ENCODE measurements around the gene KASH5.

Gene KASH5

DNA sequence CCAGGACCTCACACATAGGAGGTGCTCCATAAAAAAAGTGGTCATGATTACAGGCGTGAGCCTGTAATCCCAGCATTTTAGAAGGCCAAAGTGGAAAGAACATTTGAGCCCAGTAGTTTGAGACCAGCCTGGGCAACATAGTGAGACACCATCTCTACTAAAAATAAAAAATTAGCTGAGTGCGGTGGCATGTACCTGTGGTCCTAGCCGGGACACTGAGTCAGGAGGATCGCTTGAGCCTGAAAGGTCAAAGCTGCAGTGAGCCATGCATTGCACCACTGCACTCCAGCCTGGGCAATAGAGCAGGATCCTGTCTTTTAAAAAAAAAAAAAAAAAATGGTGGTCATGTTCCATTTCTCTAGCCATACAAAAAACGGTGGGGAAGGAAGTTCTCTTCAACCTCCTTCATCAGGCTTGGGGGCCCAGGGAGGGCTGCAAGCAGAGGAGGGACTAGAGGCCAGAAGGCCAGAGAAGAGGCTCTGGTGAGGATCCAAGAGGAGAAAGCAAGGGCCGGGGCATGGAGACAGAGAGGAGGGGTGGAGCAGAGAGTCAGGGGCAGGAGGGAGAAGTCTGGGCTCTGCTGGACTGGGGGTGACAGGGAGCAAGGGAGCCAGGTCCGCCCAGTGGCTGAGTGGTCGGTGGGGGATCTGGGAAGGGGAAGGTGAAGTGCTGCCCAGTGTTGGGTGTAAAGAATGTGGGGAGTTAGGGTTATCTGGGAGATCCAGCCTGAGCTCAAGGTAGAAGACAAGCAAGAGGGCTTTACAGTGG is 8.9 kb downstream of the KASH5 start:
- DNase-seq (ENCODE audit: low read depth), result no peak

GRCh38 chr19:49398001-49398615 is 10.1 kb downstream of the KASH5 start:
- no peak for DNase-seq (ENCODE audit: low read depth)

- no peak for DNase-seq (ENCODE audit: low read depth)
Observed at GRCh38 chr19:49398931-49399330, 10.9 kb downstream of the KASH5 start.

- peak; percentile 7 for DNase-seq (ENCODE audit: low read depth)
Observed at GRCh38 chr19:49400029-49400428, 12.0 kb downstream of the KASH5 start.

- peak; percentile 45 for DNase-seq (ENCODE audit: low read depth)
Observed at GRCh38 chr19:49403404-49404187, 15.5 kb downstream of the KASH5 start.

- no peak for DNase-seq (ENCODE audit: low read depth)
Observed at GRCh38 chr19:49407079-49407478, 19.0 kb downstream of the KASH5 start.

DNA sequence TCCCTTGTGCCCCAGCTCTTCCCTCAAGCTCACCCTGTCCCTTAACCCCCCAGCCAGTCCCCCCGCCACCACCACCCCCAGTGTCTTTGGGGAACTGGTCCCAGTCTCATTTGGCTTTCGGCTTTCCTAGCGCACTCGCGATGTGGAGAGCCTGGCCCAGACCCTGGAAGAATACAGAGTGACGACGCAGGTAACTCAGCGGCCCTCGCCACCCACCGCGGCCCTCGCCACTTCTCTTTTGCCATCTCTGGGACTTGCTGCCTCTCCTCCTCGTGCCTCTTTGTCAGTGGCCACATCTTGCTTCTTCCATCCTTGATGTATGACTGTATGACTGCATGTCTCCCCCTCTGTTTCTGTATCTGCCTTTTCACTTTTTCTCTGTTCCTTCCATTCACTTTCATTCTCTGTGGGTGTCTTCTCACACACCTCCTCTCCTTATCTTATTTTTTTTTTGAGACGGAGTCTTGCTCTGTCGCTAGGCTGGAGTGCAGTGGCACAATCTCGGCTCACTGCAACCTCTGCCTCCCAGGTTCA is 19.5 kb downstream of the KASH5 start:
- no peak for DNase-seq (ENCODE audit: low read depth)

- DNase-seq (ENCODE audit: low read depth), result no peak
Observed at GRCh38 chr19:49408816-49409440, 20.9 kb downstream of the KASH5 start.

DNA sequence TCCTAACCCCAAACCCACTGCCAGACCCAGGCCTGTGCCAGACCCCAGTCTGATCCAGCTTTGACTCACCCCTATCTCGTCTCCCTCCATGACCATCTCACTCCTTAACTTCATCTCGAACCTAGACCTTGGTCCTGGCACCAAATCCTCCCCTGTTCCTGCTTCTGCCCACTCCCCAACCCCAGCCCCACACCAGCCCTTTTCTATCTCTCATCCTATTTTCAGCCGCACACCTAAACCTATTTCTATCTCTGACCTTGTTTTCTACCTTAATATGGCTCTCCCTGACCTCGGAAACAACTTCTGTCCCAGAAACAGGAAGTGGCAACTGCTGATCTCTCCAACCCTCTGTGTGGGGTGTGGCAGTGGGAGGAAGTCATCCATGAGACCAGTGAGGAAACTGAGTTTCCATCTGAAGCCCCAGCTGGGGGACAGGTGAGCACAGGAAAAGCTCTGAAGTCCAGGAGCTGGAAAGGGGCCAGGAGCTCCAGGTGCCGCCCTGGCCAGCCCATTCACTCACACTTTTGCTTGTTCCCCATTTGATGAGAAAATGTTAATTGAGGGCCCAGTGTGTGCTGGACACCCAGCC is 21.5 kb downstream of the KASH5 start:
- DNase-seq (ENCODE audit: low read depth), result no peak

- no peak for DNase-seq (ENCODE audit: low read depth)
Observed at GRCh38 chr19:49411681-49412326, 23.8 kb downstream of the KASH5 start.

GRCh38 chr19:49413348-49413747 is 25.3 kb downstream of the KASH5 start:
- no peak for DNase-seq (ENCODE audit: low read depth)

GRCh38 chr19:49414256-49414655 is 26.2 kb downstream of the KASH5 start:
- no peak for DNase-seq (ENCODE audit: low read depth)

DNA sequence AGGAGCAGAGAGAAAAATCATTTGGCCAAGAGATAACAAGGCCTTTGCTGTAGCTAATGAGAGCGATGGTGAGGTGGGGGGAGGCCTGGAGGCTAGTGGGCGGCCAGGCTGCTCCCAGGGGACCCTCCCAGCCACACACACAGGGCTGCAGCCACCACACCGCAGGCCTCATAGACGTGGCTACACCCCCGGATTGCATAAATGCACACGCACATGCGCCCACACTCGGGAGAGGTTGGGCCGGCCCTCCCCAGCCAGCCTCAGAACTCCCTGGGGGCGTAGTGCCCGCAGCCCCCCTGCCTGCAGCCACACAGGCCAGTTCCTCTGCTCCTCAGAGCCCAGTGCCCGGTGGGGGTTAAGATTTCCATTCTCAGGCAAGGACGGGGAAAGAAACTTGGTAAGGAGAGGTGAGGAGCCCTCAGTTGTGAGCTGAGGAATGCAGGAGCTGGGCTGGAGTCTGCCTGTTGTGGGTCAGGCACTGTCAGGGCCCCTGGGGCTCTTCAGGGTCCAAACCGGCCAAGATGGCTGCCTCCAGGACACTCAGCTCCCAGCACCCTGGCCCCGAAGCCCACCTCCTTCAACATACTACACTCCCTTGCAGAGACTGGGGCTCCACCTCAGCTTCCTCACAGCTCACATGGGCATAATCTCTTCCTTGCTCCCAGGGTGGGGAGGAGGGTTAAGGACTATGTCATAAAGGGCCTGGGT is 27.2 kb downstream of the KASH5 start:
- no peak for DNase-seq (ENCODE audit: low read depth)

GRCh38 chr19:49415810-49416200 is 27.8 kb downstream of the KASH5 start:
- no peak for DNase-seq (ENCODE audit: low read depth)

DNA sequence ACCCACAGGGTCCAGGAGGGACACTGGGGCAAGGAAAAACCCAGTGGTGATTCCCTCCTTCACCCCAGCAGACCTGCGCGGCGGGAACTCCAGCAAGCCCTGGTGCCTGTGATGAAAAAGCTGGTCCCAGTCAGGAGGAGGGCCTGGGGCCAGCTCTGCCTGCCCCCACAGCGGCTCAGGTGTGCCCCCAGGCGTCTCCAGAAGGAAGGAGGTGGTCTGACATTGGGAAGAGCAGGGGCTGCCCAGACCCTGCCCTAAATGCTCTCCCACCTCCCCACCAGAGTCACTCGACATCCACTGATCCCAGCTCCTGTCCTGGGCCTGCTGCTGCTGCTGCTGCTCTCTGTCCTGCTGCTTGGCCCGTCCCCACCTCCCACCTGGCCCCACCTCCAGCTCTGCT is 29.0 kb downstream of the KASH5 start:
- no peak for DNase-seq (ENCODE audit: low read depth)

GRCh38 chr19:49418511-49418910 is 30.5 kb downstream of the KASH5 start:
- no peak for DNase-seq (ENCODE audit: low read depth)

GRCh38 chr19:49419173-49419572 is 31.1 kb downstream of the KASH5 start:
- no peak for DNase-seq (ENCODE audit: low read depth)

GRCh38 chr19:49420227-49420626 is 32.2 kb downstream of the KASH5 start:
- no peak for DNase-seq (ENCODE audit: low read depth)

DNA sequence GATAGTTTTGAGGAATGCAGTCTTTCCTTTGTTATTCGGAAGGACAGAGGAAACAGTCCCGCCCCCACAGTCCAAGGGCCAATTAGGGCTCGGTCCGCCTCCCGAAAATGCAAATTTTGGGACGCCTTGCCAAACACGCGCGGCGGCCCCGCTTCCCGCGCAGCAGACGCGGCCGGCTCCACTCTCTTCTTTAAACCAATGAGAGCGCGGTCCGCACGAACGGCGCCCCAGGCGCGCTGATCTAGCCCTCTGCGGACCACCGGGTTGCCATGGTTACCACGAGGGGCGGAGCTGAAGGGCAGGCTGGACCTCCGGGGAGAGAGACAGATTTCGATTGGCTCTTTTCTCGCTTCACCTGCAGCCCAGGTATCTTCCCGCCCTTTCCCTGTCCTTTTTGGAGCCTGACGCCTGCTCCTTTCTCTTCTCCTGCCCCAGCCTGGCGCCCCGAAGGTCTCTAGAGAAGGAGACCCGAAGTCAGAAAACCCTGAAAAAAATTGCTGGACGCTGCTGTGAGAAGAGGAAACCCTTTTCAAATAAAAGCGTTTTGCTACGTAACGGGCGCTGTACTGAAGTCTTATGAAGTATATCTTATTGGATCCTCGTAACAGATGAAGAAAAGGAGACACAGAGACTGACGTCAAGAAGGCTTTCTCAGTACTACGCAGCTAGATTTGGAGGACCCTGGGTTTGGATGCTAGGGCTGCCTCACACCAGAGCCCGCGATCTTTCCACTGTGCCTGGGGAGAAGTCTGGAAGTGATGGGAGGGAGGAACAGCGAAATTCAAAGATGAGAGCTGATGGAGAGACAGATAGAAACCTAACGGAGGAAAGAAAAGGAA is 33.2 kb downstream of the KASH5 start:
- DNase-seq (ENCODE audit: low read depth), result peak; percentile 43

DNA sequence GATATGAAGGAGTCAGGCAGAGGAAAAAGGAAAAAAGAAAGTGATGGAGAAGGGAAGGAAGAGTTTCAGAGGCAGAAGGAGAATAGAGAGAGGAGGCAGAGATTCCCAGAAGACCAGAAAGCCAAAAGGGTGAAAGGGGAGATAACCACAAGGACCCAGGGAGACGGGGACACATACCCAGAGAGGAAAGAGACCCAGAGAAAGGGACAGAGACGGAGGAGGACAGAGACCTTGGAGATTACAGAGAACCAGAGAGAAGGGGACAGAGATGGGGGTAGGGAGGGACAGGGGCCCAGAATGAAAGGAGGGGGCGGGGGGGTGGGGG is 33.8 kb downstream of the KASH5 start:
- no peak for DNase-seq (ENCODE audit: low read depth)
